ENCODE results near the gene MCRS1.

The MCRS1 gene

DNA sequence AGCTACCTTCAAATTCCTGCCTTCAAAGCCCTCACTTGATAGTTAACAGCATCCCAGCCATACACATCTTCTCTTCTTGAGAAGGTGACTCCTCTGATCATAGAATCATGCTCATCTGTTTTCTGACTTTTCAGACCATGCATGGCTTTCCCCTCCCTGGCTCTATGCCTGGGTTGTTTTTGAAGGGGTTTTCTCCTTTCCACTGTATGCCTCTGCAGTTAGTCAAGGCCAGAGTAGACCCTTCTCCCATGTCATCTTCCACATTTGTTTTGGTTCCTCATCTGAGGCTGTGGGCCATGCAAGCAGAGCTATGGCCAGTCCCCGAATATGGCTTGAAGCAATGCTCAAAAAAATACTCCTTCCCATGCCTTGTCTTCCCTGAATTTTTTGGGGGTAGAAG, 14.3 kb upstream of the MCRS1 start:
- no peak for DNase-seq

DNA sequence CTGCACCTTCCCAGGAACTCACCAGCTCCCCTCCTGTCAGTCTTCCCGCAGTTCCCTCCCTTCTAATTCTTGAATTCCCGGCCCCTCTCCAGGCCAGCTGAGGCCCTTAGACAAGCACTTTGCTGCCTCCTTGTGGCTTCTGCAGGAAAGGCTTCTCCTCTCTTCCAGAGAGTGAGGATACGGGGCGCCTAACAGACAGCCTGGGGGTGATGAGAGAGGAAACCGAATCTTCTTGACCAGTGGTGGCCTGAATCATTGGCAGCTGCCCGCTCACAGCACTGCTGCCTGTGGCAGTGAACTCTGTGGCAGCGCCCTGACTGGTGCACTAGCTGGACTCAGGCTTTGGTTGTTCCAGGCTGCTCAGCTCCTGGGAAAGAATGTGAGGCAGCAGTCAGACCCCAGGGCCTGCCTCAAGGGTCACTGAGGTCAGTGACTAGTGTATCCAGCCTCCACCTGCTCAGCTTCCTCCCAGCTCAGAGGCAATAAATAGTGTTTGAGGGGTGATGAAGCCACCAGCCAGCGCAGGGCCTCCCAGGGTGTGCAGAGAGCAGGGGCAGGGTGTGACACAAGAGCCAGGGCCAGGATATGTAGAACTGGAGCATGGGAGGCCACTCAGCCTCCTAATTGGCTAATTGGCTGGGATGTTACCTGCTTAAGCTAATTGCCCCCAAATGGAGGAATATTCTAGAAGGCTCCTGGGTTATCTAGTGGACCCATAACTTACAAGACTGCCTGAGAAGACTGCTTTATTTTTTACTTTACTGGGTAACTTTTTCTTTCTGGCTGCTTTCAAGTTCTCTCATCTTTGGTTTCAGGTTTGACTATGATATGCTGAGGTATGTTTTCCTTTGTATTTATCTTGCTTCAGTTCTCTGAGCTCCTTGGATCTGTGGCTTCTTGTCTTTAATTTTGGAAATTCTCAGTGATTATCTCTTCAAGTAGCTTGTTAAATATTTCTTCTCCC, 12.9 kb upstream of the MCRS1 start:
- DNase-seq, result peak; percentile 75

DNA sequence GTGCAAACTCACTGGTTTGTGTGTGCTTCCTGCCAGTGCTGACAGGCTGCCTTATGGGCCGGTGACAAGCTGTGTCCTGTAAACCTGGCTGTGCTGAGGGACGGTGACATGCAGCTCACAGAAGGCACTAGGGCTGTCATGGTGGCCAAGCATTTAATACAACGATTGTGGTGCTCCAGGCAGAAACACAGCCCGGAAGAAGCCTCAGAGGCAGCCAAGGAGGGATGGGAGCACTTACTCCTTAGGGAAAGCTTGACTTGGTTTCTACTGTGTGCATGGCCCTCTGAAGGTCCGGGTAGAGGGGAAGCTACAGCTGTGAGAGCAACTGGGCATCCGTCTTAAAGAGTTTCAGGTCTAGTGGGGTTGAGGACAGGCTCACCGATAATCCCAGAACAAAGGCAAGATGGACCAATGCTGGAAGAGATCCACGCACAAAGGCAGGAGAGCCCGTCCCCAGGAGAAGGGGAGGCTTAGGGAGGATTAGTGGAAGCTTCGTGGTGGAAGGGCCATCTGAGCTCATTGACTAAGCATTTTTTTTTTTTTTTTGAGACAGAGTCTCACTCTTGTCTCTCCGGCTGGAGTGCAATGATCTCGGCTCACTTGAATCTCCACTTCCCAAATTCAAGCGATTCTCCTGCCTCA, 10.7 kb upstream of the MCRS1 start:
- no peak for DNase-seq

DNA sequence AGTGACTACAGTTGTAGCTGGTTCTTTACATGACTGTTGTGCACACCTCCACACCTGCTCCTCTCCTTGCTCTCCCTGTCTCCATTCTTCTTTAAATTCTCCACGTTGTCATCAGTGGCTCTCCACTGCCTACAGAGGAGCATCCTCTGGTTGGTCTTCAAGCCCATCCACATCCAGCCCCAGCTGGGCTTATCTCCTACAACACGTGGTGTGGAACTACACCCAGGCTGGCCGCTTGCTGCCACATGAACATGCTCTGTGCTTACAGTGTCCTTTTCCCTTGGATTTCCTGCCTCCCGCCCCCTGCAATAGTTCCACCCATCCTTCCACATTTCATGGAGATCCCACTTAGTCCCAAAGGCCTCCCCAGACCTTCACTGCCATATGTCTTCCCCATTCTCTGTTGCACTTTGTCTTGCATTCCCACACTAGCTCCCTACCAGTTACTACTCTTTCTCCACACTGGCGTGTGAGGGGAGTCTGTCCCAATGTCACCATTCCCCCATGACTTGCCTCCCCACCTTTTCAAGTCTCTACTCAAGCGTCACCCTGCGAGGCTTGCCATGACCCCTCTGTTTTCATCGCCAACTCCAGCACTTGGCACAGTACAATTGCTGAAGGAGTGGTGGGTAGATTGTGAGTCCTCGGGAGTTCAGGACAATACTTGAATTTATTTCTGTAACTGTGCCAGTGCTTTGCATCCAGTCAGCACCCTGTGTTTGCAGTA, 9.8 kb upstream of the MCRS1 start:
- DNase-seq, result no peak

DNA sequence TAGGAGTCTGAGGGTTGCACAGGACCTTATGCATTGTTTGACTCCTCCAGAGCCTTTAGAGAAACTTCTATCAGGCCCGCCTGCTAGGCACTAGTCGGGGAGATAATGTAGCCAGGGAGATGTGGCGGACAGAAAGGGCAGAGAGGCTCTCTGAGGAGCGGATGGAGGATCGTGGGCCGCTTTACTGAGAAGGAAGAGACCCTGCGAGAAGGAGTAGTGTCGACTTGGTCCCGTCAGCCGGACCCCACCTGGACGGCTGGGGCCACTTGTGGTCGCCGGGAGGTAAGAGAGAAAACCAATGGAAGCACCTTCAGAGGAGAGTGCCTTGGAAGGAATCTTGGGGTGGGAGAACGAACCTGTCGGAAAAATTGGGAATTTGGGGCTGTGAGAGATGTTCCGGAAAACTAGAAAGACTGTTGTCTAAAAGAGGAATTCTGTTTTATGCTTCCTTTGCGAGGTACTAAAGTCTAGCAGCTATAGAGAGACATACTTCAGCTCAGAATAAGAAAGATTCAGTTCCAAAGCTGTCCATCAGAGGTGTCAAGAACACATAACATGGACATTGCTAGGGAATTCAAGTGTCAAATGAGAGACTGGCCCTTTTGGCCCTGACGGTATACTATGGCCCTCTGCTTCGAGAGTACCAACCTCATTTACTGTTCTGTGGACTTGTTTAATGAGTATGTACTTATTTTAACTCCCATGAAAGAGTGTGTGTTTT, 660 bp upstream of the MCRS1 start:
- DNase-seq, result no peak

DNA sequence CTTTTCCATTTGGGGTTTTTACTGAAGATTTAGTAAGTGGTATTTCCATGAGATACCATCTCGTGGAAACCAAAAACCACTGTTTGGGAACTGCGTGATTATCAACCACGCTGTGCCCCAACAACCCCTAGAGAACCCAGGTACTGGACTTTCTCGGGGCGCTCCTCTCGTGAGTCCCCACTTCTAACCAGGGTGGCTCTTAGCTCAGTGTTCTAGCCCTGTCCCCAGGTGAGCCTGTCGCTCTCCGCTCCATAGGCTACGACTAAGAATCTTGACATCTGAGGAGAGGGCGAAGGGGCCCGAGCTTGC, 686 bp downstream of the MCRS1 start:
- DNase-seq, result no peak

DNA sequence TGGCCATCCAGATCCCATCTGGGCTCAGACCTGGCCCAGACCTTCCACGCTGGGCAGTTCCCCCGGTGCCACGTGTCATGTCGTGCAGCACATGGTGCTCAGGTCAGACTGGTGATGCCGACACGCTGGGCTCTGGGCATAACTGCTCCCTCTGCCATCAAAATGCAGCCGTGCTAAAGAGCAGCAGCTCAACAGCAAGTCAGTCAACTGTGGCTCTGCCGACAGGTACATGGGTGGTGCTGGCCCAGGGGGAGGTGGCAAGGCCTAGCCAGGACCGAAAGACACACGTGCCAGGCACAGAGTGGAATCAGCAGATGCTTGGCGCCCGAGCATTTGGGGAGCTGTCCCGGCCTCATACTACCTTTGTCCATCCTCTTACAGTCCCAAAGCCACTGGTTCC, 1.6 kb downstream of the MCRS1 start:
- no peak for DNase-seq

DNA sequence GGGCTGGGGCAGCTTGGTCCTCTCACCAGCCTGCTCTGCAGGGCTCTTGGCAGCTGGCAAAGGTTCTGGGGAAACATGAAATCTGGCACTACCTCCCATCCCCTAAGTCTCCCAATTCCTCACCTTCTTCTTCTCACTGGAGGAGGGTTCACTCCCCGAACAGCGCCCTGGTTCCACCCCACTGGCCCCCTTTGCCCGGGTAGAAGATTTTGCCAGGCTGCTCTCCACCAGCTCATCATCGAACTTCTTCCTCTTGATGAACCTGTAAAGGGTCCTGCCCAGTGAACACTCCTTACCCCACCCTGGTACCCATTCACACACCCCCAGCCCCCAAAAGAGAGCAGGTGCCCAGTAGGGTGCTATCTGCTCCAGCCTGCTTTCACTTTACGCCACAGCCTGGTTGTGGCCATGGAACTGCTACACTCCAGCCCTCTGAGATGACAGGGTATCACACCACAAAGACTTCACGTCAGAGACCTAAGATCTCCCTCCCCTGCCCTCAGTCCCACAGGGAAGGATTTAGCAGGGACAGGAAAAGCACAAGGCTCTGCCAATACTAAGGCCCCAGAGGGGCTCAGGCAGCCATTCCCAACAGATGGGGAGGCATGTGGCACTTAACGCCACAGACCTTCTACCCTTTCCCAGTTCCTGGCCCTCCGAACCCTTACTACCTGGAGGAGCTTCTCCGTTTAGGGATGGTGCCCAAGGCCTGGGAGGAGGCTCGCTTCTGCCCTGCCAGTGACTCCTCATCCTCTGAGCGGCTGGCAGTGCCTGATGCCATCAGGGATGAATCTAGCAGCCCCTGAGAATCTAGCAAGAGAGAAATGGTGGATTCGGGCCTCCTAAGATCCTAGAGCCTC, 2.3 kb downstream of the MCRS1 start:
- DNase-seq, result no peak

DNA sequence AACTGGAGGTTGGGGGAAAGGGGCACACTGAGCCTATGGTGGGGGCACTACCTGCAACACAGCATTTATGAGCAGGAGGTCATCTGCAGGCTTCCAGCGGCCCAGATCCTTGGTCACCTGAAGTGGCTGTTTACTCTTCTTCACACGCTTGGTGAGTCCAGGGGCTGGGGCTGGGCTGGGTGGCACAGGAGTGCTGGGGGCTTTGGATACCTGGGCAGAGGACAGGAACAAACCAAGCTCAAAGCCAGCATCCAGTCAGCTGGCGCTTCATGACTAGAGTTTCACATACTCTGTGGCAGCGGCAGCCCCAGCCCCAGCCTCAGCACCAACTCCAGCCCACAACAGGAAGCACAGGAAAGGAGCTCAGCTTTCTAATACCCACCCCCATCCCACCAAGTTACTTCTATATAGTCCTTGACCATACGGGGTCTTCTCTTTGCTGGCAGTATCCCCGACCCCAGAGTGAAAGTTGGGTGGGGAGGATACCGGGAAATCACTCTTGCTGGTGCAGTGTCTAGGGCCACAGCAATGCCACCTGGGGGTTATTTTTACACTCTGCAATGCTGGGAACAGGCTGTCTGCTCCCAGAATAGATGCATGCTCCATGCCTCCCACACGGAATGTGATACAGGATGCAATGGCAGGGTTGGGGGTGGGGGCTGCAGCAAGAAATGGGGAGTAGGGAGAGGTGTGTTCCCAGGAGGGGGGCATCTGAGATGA, 3.1 kb downstream of the MCRS1 start:
- DNase-seq, result no peak

DNA sequence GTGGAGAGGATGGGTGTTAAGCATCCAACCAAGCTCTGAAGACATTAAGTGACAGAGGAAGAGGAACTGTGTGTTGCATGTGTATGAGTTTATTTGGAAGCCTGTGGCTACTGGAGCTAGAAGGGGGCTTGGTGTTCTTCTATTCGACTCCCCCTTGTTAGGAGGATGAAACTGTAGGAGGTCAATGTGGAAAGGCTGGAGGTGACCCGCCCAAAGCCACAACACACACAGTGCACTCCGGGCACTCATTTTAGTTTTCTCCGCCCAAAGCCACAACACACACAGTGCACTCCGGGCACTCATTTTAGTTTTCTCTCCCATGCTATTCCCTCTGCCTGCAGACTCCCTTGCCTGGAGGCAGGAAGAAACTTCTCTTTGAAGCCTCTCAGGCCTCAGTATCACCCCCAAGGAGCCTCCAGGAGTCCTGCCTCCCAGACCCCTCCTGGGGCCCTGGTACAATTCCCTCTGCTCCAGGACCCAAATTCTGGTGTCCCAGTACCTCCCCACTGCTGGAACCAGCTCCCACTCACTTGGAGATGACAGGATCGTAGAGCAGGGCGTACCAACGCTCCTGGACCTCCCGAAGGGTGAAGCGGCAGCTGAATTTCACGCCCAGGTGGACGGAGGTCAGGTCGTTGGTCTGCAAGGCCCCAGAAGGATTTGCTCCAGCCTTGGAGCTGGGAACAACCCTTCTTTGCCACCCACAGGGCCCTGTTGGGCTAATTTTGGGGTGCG, 3.8 kb downstream of the MCRS1 start:
- no peak for DNase-seq

DNA sequence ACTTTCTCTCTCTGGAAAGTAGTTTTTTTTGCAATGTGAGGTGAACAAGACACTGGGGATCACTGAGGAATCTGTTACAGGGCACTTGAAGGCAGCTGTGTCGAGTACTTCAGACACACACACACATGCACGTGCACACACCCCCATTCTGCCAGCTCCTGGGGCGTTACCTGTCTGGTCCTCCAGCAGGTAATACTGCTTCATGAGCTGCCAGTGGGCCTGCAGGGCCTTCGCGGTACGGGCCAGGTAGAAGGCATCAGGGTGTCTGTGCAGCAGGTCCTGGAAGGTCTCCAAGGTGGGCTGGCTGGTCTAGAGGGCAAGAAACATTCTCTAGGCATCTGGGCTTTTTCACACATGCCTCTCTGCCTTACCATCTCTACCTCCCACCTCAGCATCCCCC, 5.1 kb downstream of the MCRS1 start:
- no peak for DNase-seq

DNA sequence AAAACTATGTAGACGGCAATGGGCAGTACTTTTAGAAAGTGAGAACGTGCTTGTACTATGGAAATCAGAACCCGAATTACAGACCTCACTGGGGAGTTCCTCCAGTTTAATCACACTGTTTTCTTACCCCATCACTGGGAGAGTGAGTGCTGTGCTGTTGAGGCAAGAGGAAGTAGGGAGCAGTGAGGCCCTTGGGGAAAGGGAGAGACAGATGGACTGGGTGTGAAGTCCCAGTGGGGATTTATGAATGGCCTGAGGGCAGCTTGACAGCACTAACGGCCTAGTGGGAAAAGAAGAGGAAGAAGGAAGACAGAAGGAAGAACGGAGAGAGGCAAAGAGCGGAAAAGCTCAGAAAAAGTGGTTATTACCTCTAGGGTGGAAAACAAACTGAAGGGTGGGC, 5.7 kb downstream of the MCRS1 start:
- no peak for DNase-seq

DNA sequence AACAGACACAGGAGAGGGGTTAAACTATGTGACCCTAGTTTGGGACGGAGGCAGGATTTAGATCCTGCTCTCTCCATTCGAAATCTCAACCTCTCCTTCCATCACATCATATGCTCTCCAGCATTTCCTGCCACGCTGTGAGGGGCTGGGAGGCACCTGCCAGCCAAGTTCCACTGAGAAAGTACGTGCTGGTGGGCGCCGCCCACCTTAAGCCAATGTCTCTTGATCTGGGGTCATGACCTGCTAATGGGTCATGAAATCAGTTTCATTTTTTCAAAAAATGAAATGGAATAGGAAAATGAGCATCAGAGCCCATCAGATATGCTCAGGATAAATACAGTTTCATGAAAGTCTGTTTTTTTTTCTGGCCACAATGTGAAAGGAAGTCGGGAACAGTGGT, 7.2 kb downstream of the MCRS1 start:
- no peak for DNase-seq

DNA sequence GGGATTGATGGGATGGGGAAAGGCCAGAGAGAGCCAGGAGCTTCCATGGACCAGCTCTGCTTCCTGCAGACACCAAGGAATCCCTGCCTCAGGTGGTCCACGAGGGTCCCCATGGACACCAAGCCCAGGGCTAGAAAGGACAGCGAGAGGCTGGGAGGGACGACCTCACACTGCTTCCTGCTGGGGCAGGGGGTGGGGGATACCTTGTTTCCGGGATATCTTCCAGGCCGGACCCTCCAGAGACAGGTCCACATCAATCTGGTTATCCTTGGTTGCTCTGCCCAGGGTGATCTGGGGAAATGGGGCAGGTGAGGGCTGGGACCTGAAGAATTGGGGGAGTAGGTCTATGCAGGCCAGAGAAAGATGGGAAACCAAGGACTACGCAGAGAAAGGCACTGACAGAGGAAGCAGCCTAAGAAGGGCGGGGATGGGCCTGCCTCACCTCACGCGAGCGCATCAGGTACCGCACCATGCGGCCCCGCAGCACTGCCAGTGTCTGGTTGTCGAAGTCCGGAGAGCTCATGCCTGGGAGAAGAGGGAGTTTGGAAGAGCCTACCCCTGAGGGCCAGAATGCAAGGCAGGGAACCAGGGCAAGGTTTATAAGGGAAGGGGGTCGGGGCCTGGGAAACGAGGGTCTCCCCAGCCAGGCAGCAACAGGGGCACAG, 8.8 kb downstream of the MCRS1 start:
- no peak for DNase-seq

DNA sequence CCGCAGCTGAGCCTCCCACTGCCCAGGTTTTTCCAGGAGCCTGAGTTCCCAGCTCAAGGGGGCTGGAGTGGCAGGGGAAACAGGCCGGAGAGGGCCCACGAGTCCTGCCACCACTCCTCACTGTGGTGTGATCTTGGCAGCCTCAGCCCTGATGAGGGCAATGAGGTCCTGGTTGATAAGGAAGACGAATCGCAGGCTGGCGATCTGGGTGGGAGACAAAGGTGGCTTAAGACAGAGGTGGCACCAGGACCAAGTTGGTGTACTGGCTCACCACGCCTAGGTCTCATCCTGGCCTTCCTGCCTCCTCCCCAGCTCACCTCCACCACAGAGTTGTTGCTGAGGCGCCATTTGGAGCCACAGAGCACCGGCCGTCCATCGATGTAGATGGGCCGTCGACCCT, 9.4 kb downstream of the MCRS1 start:
- DNase-seq, result no peak

DNA sequence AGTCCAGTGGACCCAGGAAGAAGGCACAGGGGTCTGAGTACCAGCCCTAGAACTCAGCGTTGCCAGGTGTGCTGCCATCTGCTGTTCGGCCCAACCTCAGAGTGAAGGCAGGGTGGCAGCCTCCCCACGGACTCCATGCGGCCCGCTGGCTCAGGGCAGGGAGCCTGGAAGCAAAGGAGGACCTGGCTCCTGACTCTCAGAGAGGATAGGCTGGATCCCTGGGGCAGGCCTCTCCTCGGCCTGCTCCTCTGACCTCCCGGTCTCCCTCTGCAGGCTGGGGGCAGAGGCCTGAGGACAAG, 10.1 kb downstream of the MCRS1 start:
- no peak for DNase-seq

DNA sequence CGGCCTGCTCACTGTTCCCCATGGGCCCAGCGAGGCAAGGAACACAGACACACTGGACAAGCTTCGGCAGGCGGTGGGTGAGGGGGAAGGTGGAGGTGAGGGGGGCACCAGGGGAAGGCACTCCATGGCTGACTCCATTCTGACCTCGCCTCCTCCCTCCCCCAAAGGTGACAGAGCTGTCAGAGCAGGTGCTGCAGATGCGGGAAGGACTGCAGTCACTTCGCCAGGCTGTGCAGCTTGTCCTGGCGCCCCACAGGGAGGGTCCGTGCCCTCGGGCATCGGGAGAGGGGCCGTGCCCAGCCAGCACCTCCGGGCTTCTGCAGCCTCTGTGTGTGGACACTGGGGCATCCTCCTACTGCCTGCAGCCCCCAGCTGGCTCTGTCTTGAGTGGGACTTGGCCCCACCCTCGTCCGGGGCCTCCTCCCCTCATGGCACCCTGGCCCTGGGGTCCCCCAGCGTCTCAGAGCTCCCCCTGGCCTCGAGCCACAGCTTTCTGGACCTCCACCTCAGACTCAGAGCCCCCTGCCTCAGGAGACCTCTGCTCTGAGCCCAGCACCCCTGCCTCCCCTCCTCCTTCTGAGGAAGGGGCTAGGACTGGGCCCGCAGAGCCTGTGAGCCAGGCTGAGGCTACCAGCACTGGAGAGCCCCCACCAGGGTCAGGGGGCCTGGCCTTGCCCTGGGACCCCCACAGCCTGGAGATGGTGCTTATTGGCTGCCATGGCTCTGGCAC, 10.6 kb downstream of the MCRS1 start:
- DNase-seq, result no peak

DNA sequence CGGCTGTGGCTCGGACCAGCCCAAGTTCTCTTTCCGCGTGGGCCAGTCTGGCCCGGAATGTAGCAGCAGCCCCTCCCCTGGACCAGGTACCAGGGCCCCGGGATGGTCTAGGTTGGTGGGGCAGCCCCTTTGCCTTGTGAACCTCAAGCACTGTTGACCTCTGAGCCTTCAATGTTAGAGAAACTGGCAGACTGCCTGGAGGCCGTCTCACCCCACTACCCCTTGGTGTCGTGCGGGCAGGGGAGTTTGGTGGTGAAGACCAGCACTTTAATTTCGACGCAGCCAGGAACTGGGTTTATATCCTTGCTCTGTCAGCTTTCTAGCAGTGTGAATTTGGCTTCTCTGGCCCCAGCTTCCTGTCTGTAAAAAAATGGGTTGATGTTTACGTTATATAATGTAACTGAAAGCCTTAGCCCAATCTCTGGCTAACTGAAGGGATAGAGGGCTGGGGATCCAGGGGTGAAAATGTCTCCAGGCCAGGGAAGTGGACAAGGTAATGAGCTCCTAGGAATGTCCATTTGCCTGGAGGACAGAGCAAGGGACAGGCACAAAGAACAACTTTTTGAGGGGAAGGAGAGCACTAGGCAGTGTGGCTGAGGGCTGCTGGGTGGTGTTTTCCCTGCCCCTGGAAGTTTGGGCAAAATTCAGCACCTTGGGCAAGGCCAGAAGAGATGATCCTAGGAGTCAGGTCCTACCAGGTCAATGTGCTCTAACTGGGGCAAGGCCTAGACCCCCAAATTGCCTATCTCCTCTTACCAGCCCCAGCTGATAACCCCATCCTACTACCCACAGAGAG, 11.4 kb downstream of the MCRS1 start:
- DNase-seq, result no peak

Data from left hindlimb (tissue), 1 donor.